Adrenal gland (tissue), 12 donors: Measurements from ENCODE around the gene CCDC117. TPM values are rescaled to one million over a fixed set of nuclear protein-coding genes. Genes with fewer than 3 reads are reported as not detected.

ENCODE experiments used
- DNase-seq, 7 donors: peaks; one replicate each; pipeline ENCODE4 v3.0.0-alpha.2; 2019 to 2020
- H3K27ac ChIP-seq, 5 donors: fragments of 200-600 bp; sonication (generic) in 4 of 5; 1 replicate in 3 of 5; 2 replicates in 2 of 5; pipeline versions ENCODE4 v1.5.1 to v1.8.0; 2016 to 2020; ENCODE audit warnings: mild to moderate bottlenecking in 1 of 5
- H3K27me3 ChIP-seq: fragments of 200-600 bp; 2 replicates; pipeline ENCODE4 v1.8.0; 2021
- H3K36me3 ChIP-seq, 2 donors: fragments of 200-600 bp; replicated peaks in 1 of 2; 1 replicate in 1 of 2; 2 replicates in 1 of 2; pipeline versions ENCODE4 v1.5.1 to v1.8.0; 2018 to 2022
- H3K4me1 ChIP-seq, 2 donors: fragments of 200-600 bp; replicated peaks in 1 of 2; 1 replicate in 1 of 2; 2 replicates in 1 of 2; pipeline versions ENCODE4 v1.5.1 to v1.8.0; 2018 to 2021
- H3K4me3 ChIP-seq, 4 donors: fragments of 200-600 bp; sonication (generic) in 3 of 4; one replicate each; pipeline ENCODE4 v1.5.1; 2016 to 2018
- H3K9me3 ChIP-seq, 3 donors: fragments of 200-600 bp; sonication (generic) in 1 of 3; replicated peaks in 1 of 3; 1 replicate in 2 of 3; 2 replicates in 1 of 3; pipeline versions ENCODE4 v1.5.1 to v1.8.0; 2016 to 2021
- CTCF ChIP-seq, 6 experiments: fragments of 450-650 bp in 4 of 6; fragments of 200-600 bp in 2 of 6; sonication (generic) in 1 of 6; IDR thresholded peaks; 1 replicate in 5 of 6; 2 replicates in 1 of 6; pipeline versions ENCODE4 v1.5.1 to v1.8.0; 2016 to 2021; ENCODE audit warnings: antibody characterized with exemption in 6 of 6, mild to moderate bottlenecking in 2 of 6, moderate library complexity in 1 of 6
- POLR2A ChIP-seq, 2 donors: fragments of 450-650 bp; IDR thresholded peaks; one replicate each; pipeline ENCODE4 v1.6.1; 2017; ENCODE audit warnings: antibody characterized with exemption in 2 of 2, mild to moderate bottlenecking in 2 of 2, moderate library complexity in 1 of 2
- WGBS, 4 donors: extraction: QIAGEN DNeasy Blood & Tissue Kit in 2 of 4; methylation state at CpG; one replicate each; pipeline versions ENCODE4 v1.1.5 to v1.1.7; 2013 to 2017; 5-methylcytosine and 5-hydroxymethylcytosine counted together
- intact Hi-C, 2 donors: fragments of 100-400 bp; cut with DNase I; formaldehyde crosslinking; loops; one replicate each; pipeline versions ENCODE4 v1.14.1 to v1.15.0; 2022 to 2023
- polyA plus RNA-seq, 3 donors: library from polyadenylated mRNA; stranded (reverse); fragments of 200-250 nt in 2 of 3; fragments of 350-450 nt in 1 of 3; fragmentation: Illumina TruSeq in 1 of 3; extraction: RNeasy Lipid Tissue Mini Kit (QIAGEN cat#74804) in 1 of 3; gene quantifications; one replicate each; pipeline ENCODE4 v1.2.3, GENCODE V29; 2013 to 2014
- total RNA-seq, 9 donors: library from RNA; depleted of rRNA in 4 of 9; stranded (reverse); fragments of >200 nt in 4 of 9; fragments of 120-200 nt in 1 of 9; fragmentation: NEBNext Ultra II Directional in 1 of 9; extraction: Animal tissue kit (Norgen Biotek cat#: 25700) in 1 of 9; gene quantifications; one replicate each; pipeline versions ENCODE4 v1.1.0 to v1.2.4, GENCODE V29; 2013 to 2023
- donor health status: healthy with polysubstance abuse.
- donor health status: Bipolar disorder and iron deficiency.
- donor health status: DM: yes; HTN: yes; CAD: no.
- donor health status: DM: no; HTN: no; CAD: no.
- donor health status: DM: no; HTN: no; CAD: no.
- donor health status: DM: yes; HTN: yes; CAD: no.

Gene CCDC117
- total and polyA plus RNA-seq, 12 donors = 9.0 to 38.0 (median 23.1) TPM

- no peak for DNase-seq
- H3K9me3 ChIP-seq = no peaks in the 10 kb centered on the region
- H3K36me3 ChIP-seq = peaks cover 0 to 23% of the 10 kb centered on the region in 2 donors
- intact Hi-C loops = no loop called here
- H3K27ac ChIP-seq = peak overlapping the region; percentile 56 to 100 (median 98)
- H3K4me1 ChIP-seq = peaks cover 0 to 28% of the 10 kb centered on the region in 2 donors
- WGBS, 4 donors = 0 to 1% (median 1%) methylated on average over 10 of the region's 10 CpGs
- no peaks in the 10 kb centered on the region for H3K27me3 ChIP-seq
- TF ChIP-seq POLR2A (IDR thresholded peaks at IDR 0.05) = no peak
- TF ChIP-seq CTCF (IDR thresholded peaks at IDR 0.05) = no peak
- peak overlapping the region in 3 of 4 donors; percentile 3 to 97 (median 75) for H3K4me3 ChIP-seq
Measured at GRCh38 chr22:28773461-28773867, 969 bp downstream of the CCDC117 start.

GRCh38 chr22:28774378-28774777 is 1.9 kb downstream of the CCDC117 start:
- H3K36me3 ChIP-seq = peaks cover 0 to 23% of the 10 kb centered on the region in 2 donors
- H3K4me3 ChIP-seq = no peak overlapping the region
- no peak for TF ChIP-seq CTCF (IDR thresholded peaks at IDR 0.05)
- TF ChIP-seq POLR2A (IDR thresholded peaks at IDR 0.05) = no peak
- H3K9me3 ChIP-seq = no peaks in the 10 kb centered on the region
- intact Hi-C loops = no loop called here
- H3K27me3 ChIP-seq = no peaks in the 10 kb centered on the region
- WGBS, 4 donors = 84 to 100% (median 96%) methylated on average over 1 of the region's 1 CpG
- H3K4me1 ChIP-seq = peaks cover 2 to 36% of the 10 kb centered on the region in 2 donors
- no peak for DNase-seq
- H3K27ac ChIP-seq = no peak overlapping the region

- intact Hi-C loops = no loop called here
- Histone ChIP-seq H3K36me3 (peaks cover 0 to 56% of the 10 kb centered on the region in 2 donors), H3K27me3 (no peaks in the 10 kb centered on the region), H3K4me3 (no peak overlapping the region), H3K4me1 (peaks cover 6 to 30% of the 10 kb centered on the region in 2 donors), H3K27ac (peak overlapping the region; percentile 3 to 54 (median 14)), H3K9me3 (no peaks in the 10 kb centered on the region)
- DNase-seq = no peak
- TF ChIP-seq CTCF (IDR thresholded peaks at IDR 0.05) (no peak), POLR2A (IDR thresholded peaks at IDR 0.05) (no peak)
- WGBS, 4 donors = 52 to 64% (median 59%) methylated on average over 5 of the region's 5 CpGs
Measured at GRCh38 chr22:28779833-28780232, 7.3 kb downstream of the CCDC117 start.

GRCh38 chr22:28780296-28780695 is 7.8 kb downstream of the CCDC117 start:
- H3K4me1 ChIP-seq = peaks cover 6 to 26% of the 10 kb centered on the region in 2 donors
- H3K4me3 ChIP-seq = no peak overlapping the region
- peaks cover 0 to 56% of the 10 kb centered on the region in 2 donors for H3K36me3 ChIP-seq

More at GRCh38 chr22:28780296-28780695, 7.8 kb downstream of the CCDC117 start:
- Histone ChIP-seq H3K27me3 (no peaks in the 10 kb centered on the region), H3K9me3 (no peaks in the 10 kb centered on the region), H3K27ac (peak overlapping the region in 3 of 5 donors; percentile 3 to 54 (median 14))
- DNase-seq = no peak
- TF ChIP-seq POLR2A (IDR thresholded peaks at IDR 0.05) (no peak), CTCF (IDR thresholded peaks at IDR 0.05) (no peak)
- WGBS, 4 donors = 93 to 100% (median 100%) methylated on average over 1 of the region's 1 CpG
- intact Hi-C loops = no loop called here
